ENCODE measurements around the gene VDAC1. TPM values are rescaled to one million over a fixed set of nuclear protein-coding genes. Genes with fewer than 3 reads are reported as not detected.
A peak's percentile ranks its signal among the peaks of the same experiment; 100 is the strongest.

Gene VDAC1
- total and polyA plus RNA-seq, 2 of the 8 experiments (the other 6 are each of a cell fraction or from before 2014, with no cell fraction given): 111 to 301 TPM

DNA sequence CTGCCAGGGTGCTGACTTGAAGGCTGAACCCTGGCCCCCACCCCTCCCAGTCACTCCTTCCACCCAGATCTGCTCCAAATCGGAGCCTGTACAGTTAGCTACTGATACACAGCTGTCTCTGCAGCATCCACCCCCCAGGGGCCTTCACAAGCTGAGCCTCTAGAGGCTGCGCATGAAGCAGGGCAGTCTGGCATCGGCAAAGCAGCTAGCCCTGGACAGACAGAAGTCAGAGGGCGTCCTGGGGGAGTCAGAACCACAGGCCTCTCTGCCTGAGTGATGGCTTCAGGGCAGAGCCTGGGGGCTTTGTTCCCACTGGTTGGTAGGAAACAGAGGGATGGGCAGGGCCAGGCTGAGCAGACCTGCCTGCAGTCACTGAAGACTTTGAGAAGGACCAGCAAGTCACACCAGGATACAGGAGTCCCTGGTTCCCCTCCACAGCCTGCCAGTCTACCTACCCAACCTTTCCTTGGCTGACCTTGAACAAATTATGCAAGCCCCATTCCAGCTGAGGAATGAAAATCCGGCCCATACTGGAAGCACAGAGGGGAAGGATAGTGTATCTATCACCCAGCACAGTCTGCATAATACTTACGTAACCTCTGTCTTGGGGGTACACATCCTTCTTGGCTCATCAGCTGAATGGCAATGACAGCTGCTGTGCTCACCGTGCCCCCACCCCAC, 8.8 kb downstream of the VDAC1 start:
- Histone ChIP-seq H2AK5ac (ENCODE audit: low read depth, low read length) (no peak overlapping the region), H2AFZ (ENCODE audit: low read length) (no peak overlapping the region), H3K4me3 (ENCODE audit: extremely low read depth in 1 of 4, insufficient read depth in 2 of 4, low read depth in 3 of 4, low read length in 4 of 4) (no peak overlapping the region), H4K20me1 (replicated peaks in 1 of 2; ENCODE audit: control insufficient read depth in 1 of 2, insufficient read depth in 2 of 2, low read length in 2 of 2) (peaks cover 58 to 61% of the 10 kb centered on the region in 2 experiments), H3K27ac (ENCODE audit: low read depth, low read length) (no peak overlapping the region), H4K8ac (ENCODE audit: extremely low read depth, insufficient read depth, low read length) (no peak overlapping the region; the same call in 1 of the 2 replicates), H3K23ac (ENCODE audit: insufficient read length) (no peak overlapping the region), H3K14ac (ENCODE audit: insufficient read length) (no peak overlapping the region), H3K18ac (ENCODE audit: extremely low read depth, low read length) (no peak overlapping the region), H3K36me3 (ENCODE audit: control insufficient read depth in 2 of 4, insufficient read depth in 4 of 4, low read length in 3 of 4) (peaks cover 0 to 5% (median 3%) of the 10 kb centered on the region in 4 experiments; a peak in 4 of 8 replicates), H3K56ac (replicated peaks; ENCODE audit: insufficient read length, low read depth, low read length) (no peak overlapping the region), H2BK5ac (ENCODE audit: low read depth, low read length) (no peak overlapping the region), H3K79me1 (ENCODE audit: low read depth, low read length) (peaks cover 13% of the 10 kb centered on the region), H2BK20ac (ENCODE audit: low read length) (no peak overlapping the region), H2BK120ac (replicated peaks; ENCODE audit: low read depth, low read length) (no peak overlapping the region), H4K91ac (replicated peaks; ENCODE audit: insufficient read length, low read length) (no peak overlapping the region), H3K79me2 (ENCODE audit: control insufficient read depth in 1 of 2, insufficient read depth in 2 of 2, low read length in 2 of 2) (peaks cover 59 to 96% of the 10 kb centered on the region in 2 experiments), H2BK12ac (ENCODE audit: low read depth, low read length) (no peak overlapping the region), H4K5ac (ENCODE audit: insufficient read length, low read depth, low read length) (no peak overlapping the region), H3K27me3 (replicated peaks in 1 of 4; ENCODE audit: control insufficient read depth in 3 of 4, extremely low read depth in 1 of 4, insufficient read depth in 3 of 4, low read length in 3 of 4) (no peaks in the 10 kb centered on the region), H3K4ac (replicated peaks; ENCODE audit: insufficient read length, low read depth, low read length) (no peak overlapping the region), H3K23me2 (ENCODE audit: low read depth, low read length) (no peaks in the 10 kb centered on the region), H3K9me3 (ENCODE audit: insufficient read depth in 2 of 2, low read depth in 1 of 2, low read length in 1 of 2) (no peaks in the 10 kb centered on the region), H3K9ac (replicated peaks in 1 of 4; ENCODE audit: extremely low read depth in 1 of 4, low read depth in 3 of 4, low read length in 3 of 4) (0 out of 7 replicates have a peak overlapping the region, but pooled peaks of 1 of the 4 experiments have one; percentile 1), H3K4me1 (replicated peaks in 1 of 4; ENCODE audit: control insufficient read depth in 3 of 4, insufficient read depth in 4 of 4, low read length in 3 of 4) (peaks cover 10 to 23% (median 15%) of the 10 kb centered on the region in 4 experiments), H3K4me2 (ENCODE audit: insufficient read depth in 1 of 2, low read depth in 2 of 2, low read length in 2 of 2) (peak overlapping the region; percentile 29 to 36; a peak in 3 of 4 replicates), H2BK15ac (ENCODE audit: low read length) (no peak overlapping the region)
- ChIA-PET CTCF (ENCODE audit: partially characterized antibody) (interaction anchor here (0.7 to 9.3 kb wide), 29 partner anchors 9 to 889 kb away, joined by 3 to 160 read pairs (median 4); partner anchors contain the start of gene VDAC1), POLR2A (ENCODE audit: partially characterized antibody) (interaction anchor here (0.7 to 1.7 kb wide), 3 partner anchors 7 to 213 kb away, joined by 3 to 10 read pairs (median 4); partner anchors contain the start of gene VDAC1)
- 81% methylated on average over 6 of the region's 7 CpGs; no CpG with 5 or more reads in 1 of the 2 experiments for WGBS, 2 experiments (ENCODE audit: extremely low coverage in 1 of 2, insufficient coverage in 1 of 2, insufficient read length in 1 of 2, insufficient replicate concordance in 2 of 2, low coverage in 1 of 2, low lambda C conversion rate in 2 of 2, missing lambda C conversion rate in 1 of 2)
- FAIRE-seq (no peak), DNase-seq (ENCODE audit: low read depth in 1 of 2, low spot score in 2 of 2) (no peak)
- no peak for TF ChIP-seq HDAC6 (IDR thresholded peaks at IDR 0.05; ENCODE audit: low read depth, low read length)
- TF ChIP-seq NRF1 (IDR thresholded peaks at IDR 0.05; ENCODE audit: low read depth, low read length): no peak
- no peak for TF ChIP-seq TCF12 (IDR thresholded peaks at IDR 0.05; ENCODE audit: low read depth, low read length)
- TF ChIP-seq FOSL1 (IDR thresholded peaks at IDR 0.05; ENCODE audit: insufficient read depth, low read depth, low read length): no peak
- TF ChIP-seq TAF7 (optimal IDR thresholded peaks at IDR 0.05; ENCODE audit: borderline replicate concordance, low read depth, low read length): no peak
- no peak for TF ChIP-seq CBX5 (IDR thresholded peaks at IDR 0.05; ENCODE audit: low read depth, low read length)
- no peak for TF ChIP-seq TEAD4 (IDR thresholded peaks at IDR 0.05; ENCODE audit: low read depth, low read length)
- no peak for TF ChIP-seq MAFK (IDR thresholded peaks at IDR 0.05; ENCODE audit: low read depth, low read length)

Data from H1 (cell line).